HPDE6-E6E7 (cell line): Measurements from ENCODE around the gene ADGRL2.
A peak's percentile ranks its signal among the peaks of the same experiment; 100 is the strongest.

Experiments used
- DNase-seq: peaks from one replicate; pipeline ENCODE4 v3.0.0; 2011; ENCODE audit warnings: missing footprints; ENCODE audit errors: extremely low spot score

The ADGRL2 gene

DNA sequence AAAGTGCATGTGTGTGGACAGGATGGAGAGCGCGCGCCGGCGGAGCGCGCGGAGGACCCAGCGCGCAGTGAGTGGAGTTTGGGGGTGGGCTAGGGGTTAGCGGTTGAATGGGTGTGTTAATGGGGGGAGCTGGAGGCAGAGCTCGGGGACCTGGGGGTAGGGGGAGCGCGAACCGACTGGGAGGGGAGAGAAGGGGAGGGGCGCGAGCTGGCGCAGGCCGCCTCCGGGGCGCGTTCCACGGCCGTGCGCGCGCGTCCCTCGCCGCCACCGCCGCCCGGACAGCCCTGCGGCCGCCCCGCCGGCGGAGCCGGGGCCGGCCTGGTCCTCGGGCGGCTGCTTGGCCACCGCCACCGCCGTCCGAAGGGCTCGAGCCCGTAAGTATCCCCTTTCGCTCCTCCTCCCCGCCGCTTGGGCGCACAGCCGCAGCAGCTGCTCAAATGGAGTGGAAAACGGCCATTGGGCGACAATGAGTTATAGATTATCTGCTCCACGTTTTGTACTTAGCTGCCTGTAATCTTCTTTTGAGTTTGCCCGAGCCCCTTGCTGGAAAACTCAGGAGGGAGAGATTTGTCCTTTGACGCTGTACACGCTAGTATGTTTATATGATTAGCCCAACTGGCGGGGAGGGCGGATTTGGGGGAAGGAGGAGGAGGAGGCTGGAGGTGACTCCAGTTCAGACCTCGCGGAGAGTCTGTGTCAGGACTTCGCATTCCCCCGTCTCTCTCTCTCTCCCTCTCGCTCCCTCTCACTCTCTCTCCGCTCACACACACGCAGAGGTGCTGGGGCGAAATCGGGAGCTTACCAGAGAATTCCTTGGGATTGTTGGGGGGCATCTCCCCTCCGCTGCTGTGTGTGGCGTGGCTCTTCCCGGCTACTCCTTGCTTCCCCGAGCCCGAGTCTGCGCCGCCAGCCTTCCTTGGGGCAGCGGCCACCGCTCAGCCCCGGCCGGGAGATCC lies at the start of gene ADGRL2:
Gene ADGRL2, plus strand, starts transcription at position 240 of the 956 bp plus-strand sequence. CDS start 36,051 bp downstream, outside the sequence.
- DNase-seq: peak; percentile 36

DNA sequence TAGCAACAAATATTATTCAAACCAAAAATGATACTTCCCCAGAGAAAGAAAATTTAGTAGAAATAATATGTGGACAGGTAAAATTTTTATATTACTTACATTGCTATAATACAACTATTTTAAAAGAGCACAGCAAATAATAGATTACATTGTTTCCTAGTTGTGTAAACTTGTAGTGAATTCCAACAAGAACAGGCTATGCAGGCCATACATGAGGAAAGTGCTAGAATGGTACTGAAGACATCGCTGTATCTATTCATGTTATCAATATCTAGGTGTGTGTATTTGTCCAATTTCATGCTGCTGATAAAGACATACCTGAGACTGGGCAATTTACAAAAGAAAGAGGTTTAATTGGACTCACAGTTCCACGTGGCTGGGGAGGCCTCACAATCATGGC lies 47.9 kb upstream of the ADGRL2 start:
- no peak for DNase-seq

DNA sequence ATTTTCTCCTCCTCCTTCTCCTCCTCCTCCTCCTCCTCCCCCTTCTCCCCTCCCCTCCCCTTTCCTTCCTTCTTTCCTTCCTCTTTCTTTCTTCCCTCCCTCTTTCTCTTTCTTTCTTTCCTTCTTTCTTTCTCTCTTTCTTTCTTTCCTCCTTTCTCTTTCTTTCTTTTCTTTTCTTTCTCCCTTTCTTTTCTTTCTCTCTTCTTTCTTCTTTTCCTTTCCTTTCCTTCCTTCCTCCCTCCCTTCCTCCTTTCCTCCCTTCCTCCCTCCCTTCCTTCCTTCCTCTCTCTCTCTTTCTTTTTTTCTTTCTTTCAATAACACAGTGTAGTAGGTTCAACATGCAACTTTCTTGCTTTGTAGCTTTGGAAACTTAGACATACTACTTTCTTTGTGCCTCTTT lies 46.3 kb upstream of the ADGRL2 start:
- DNase-seq: no peak

DNA sequence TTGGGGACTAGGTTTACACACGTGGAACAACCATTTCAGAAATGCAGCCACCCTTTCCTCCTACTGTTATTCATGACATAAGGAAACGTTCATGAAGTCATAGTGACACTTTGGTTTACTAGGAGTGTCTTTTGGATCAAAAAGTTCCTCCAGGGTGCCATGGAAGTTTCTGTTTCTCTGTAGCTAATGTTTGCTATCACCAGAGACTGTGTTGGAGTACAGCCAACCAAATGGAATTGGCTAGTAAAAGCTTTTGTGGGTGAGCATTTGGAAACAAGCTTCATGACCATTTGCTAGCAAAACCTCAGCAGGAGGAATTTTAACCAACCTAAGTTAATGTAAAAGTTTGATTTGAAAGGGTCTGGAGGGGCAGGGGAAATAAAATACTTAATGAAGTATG lies 43.9 kb upstream of the ADGRL2 start:
- DNase-seq: no peak

DNA sequence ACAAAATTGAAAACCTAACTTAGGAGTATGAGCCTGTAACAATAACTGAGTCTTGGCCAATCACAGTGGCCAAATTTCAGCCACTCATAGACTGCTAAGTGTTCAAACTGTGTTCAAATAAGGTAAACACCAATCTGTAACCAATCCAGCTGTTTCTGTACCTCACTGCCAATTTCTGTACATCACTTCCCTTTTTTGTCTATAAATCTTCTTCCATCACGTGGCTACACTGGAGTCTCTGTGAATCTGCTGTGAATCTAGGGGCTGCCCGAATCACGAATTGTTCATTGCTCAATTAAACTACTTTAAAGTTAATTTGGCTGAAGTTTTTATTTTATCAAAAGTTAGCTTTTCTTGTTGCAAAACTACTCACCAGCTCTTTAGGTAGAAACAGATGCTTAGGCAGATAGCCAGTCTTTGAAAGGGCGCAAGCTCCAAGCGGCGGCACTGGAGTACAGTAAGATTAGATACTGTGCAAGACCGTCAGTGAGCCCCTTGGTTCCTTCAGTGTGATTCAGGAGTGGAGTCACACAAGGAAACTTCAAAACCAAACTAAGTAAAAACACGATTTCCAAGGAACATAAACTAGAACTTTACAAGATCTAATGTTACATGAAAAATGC lies 43.2 kb upstream of the ADGRL2 start:
- no peak for DNase-seq

DNA sequence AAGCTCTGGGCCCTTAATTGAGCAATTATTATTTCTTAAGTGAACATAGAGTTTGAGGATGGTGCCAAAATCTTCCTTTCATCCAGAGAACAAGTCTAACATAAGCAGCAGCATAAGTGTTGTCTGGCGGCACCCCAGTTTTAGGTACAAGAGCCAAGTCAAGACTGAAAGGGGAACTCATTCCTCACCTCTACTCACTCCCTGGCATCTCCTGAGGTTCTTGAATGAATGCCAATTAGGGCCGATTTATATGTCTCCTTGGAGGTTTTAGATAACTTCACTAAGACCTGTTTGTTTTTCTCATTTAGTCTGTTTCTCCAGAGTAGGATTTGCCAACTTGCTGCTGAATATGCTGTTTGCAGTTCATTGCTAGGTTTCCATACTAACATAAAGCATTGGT lies 42.6 kb upstream of the ADGRL2 start:
- DNase-seq: no peak

DNA sequence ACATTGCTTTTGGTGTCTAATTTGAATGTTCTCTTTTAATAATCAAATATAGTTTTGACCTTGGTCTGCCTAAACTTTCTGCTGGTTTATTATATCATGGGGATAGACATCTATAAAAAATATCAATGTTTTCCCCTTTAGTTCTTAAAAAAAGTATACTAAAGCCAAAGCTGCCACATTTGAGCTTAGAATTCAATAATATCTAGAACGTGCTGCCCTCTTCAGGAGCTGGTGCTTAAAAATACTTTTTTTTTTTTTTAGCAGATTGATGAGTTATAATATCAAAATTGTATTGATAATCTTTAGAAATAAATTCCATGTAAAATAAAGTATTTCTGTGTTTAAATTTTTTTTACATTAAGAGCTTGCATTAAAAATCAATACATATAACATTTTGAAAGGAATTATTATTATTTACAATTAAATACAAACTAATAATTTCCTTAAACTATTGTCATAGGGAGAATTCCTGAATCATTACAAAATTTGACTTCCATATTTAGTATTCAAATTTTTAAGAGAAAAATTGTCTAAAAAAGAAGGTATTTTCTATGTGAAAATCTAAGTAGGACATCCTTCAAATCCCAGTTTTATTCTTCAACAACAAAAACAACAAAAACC lies 40.1 kb upstream of the ADGRL2 start:
- no peak for DNase-seq

DNA sequence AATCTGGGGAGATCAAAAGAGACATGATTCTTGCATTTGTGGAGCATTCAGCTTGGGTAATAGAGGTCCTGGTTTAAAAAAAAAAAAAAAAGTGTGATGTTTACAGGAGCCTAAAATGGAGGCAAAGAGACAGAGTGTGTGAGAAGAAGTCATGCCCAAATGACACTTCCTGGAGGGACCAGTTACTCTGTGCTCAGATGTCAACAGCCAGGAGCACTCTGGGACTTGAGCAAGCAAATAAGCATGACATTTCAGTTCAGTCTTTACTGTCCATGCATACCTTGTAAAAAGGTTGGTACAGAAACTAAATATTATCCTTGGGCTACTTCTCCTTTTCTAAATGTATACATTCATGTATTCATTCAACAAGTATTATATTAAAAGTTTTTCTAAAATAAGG lies 25.2 kb upstream of the ADGRL2 start:
- no peak for DNase-seq

DNA sequence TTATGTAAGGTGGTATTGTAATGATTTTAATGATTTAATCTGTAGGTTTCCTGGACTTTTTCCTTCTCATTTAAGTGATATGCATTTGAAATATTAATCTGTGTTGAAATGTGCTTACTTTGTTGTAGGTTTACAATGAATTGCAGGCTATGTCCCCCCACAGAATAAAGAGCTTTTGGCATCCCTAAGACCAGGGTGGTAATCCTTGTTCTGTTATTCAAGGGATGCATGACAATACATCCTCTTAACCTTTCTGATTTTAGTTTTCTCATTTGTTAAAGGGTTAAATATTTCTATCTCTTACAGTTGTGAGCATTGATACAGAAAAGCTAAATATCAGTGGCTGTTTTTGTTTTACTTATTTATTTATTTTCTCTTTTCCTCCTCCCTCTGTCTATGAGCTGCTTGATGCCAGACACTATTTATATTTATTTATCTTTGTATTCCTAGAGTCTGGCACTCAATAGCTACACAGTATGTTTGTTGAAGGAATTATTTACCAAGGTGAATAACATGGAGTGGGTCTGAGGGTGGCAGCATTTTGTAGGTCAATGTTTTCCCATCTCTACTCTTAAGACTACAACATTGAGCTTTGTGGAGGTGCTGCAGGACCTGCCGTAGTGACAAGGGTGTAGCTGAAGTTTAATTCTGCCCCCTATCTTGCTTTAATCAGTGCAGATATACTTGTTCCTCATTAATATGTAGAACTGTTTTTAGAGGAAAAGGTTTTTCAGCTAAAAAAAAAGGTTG lies 19.9 kb upstream of the ADGRL2 start:
- no peak for DNase-seq

DNA sequence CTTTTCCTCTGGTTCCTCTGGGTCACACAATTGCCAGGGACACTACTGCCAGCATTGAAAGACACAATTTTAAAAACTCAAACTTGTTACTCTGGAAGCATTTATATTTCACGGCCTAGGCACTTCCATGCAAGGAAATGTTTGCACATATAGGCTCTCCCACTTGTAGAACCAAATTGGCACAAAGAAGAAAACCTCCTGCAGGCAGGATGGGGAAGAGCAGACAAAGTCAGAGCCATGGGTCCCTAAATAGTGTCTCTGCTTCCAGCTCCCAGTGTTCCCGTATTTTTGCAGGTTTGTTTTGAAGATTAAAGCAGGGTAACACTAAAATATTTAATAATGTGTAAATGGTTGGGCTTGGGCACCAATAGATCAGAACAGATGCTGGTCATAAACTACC lies 19.0 kb upstream of the ADGRL2 start:
- no peak for DNase-seq

DNA sequence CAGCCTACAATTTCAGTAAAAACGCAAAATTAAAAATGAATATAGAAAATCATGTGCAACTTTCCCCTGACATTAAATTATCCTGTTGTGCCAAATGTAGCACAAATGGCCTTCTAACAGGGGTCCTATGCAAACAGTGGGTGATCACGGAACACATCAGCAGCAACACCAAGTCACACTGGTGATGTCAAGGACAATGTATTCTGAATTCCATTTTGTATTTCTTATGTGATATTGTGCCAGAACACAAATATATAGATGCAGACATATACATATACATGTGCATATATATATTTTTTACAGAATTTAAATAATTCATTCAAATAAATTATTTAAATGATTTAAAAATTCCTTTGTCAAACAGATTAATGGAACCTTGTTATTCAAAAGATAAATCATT lies 8.6 kb upstream of the ADGRL2 start:
- DNase-seq: no peak

DNA sequence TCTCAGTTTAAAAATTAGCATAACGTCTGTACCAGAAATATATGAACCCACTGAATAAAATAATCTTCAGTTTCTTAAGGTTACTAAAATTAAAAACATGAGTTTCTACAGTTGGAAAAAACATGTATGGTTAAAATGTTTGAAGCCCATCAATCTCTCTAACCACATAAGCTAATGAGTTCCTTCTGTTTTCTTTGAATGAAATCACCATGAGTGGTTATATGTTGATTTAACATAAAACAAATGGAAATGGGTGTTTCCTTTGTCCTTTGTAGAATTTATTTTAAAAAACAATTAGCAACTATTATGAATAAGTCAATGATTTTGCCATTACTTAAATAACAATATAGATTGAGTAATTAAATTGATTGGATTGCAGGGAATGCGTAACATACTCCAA lies 3.0 kb upstream of the ADGRL2 start:
- DNase-seq: no peak

DNA sequence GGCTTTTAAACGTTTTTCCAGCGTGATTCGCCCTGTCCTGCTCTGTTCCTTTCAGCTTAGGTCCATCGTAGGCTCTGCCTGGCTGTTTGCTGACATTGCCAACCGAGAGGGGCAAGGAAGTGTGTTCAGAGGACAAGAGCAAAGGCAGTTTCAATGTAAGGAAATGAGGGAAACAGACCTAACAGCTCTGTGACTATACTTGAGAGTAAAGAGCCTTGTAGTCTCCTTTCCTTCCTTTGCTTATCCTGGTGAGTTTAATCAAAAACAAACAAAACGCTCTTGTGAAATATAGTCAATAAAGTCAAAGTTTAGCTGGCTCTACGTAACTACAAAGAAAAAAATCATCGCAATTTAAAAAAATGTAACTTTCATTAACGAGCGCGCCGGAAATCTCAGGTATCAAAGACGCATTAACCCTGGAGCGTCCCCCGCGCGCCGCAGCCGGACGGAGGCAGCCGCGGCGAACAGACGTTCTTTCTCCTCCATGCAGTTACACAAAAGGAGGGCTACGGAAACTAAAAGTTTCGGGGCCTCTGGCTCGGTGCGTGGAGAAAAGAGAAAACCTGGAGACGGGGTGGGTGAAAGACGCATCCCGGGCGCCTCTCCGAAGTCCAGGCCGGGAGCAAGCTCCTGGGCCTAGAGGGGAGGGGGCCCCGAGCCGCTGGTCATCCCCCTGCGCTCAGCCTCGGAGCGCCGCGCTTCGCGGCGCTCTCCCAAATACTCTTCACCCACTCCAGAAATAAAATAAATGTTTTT lies 617 bp upstream of the ADGRL2 start:
- no peak for DNase-seq

DNA sequence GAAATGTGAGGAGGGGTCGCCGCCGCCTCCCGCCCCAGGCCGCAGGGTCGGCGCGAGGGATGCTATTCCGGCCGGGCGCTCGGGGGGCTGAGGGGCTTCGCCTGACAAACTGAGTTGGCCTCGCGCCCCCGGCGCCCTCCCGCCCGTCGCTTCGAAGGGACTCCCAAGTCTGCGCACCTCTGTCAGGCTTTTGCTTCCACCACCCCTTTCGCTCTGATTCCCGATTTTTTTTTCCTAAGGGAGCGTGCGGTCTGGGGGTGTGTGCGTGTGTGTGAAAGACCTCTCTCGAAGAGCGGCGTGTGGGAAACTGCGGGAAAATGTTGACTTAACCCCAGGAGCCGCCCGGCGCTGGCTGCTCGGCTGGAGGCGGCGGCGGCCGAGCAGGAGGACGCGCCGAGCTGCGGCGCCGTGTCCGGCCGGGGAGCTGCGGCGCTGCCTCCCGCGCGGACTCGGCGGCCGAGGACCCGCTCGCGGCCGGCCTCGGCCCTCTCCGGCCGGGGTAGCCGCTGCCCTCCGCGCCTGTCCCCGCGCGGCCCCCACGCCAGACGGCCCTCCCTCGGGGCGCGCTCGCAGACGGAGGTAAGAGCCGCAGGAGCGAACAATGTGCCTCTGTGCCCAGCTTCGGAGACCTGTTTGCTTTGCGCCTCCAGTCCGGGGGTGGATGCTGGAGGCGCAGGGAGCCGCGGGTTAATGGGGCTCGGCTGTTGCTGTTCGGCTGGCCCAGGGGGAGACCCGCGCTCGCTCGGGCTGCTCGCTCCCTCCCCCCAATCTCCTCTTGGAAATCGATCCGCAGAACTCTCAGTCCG lies 1.1 kb downstream of the ADGRL2 start:
- no peak for DNase-seq

DNA sequence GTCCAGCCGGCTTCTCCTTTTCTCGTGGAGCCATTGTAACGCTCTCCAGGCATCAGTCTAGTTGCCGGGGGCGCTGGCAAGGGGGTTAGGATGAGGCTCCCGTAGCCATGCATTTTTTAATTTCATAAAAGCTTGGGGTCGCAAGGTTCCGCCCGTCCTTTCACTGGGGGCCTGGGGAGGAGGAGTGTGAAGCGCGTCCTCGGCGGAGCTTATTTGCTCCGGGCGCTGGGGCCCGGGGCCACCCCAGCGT lies 1.6 kb downstream of the ADGRL2 start:
- no peak for DNase-seq

DNA sequence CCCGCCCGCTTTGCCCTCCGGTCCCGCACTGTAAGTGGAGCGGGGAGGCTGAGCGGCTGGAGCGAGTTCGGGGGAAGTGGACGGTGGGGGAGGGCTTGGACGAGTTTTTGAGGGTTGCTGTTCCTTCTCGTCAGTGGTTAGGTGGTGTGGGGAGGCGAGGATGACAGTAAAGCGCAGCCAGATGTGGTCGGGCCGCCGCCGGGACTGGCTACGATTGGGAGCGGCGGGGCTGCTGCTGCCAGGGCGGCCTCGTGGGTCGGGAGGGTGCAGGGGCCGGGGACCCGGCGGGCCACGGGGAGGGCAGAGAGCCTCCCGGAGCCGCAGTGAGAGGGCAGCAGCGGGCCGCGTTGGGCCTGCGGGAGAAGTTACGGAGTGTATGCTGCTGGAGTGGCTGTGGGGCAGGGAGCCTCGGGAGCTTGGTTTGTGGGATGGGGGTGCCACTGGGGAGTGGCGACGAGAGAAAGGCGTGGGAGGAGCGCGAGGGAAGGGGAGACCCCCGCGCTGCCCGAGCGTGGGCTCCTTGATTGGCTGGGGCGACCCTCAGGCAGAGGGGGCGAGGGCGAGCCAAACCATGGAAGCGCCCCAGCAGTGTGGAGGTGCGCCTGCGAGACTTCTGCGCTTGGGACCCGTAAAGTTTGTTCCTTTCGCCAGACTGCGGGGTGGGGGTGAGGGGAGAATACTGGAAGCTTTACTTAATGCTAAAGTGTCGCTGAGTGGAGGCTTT lies 2.1 kb downstream of the ADGRL2 start:
- DNase-seq: no peak

DNA sequence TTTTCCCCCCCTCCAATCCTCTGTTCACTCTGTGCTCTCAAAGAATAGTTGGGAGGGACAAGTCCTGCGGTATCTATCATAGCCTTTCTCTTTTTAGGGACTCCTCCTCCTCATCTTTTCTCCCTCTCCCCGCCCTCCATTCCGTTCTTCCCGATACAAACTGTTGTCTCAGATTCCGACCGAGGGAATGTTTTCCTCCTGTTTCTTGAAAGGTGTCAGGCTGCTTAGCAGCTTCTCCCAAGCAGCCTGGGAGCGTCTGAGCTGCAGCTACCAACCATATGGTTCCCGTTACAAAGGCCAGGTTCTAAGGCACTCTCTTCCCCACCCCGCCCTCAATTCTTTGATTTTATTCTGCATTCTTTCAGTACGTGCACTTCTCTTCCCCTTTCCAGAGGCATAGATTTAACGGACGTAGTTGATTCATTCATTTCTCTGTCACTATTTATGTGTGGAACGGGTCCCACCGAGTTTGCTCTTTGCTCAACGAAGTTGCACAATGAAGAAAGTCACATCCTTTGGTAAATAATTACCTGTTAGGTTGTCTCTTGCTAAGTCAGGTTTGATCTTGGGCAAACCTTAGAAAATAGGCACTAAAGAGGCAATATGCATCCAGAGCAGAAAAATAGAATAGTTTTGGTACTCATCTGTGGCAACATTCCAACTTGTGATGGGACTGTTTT lies 2.8 kb downstream of the ADGRL2 start:
- DNase-seq: no peak

DNA sequence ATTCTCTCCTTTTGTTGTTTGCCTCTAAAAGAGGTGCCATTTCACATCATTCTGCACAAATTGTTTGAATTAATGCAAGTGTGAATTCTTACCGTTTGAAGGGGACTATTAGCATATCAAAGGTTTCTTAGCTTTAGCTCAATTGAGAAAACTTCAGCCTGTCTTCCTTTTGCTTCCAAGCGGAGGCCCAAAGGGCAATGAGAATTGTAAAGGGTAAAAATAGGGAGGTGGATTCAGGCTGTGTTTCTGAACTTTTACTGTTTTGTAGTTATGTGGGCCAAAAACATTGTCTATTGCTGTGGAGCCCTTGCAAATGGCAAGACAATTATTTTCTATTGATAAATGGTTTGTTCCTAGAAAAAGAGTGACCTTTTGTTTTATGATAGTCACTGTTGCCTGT lies 3.6 kb downstream of the ADGRL2 start:
- DNase-seq: no peak
